Measurements from ENCODE around the gene COQ3. TPM values are rescaled to one million over a fixed set of nuclear protein-coding genes. Genes with fewer than 3 reads are reported as not detected.
A peak's percentile ranks its signal among the peaks of the same experiment; 100 is the strongest.

COQ3 gene
- total RNA-seq, 4 donors from 2014 or later, result 5.7 to 11.5 (median 9.0) TPM

GRCh38 chr6:99354983-99355382, 39.0 kb downstream of the COQ3 start:
- 60 to 68% methylated on average over 4 of the region's 4 CpGs for WGBS, 2 donors
- TF ChIP-seq POLR2A (IDR thresholded peaks at IDR 0.05), result no peak
- TF ChIP-seq CTCF (IDR thresholded peaks at IDR 0.05), result no peak
- intact Hi-C loops (cut with DNase I), result no loop called here
- Histone ChIP-seq H3K9me3 (no peaks in the 10 kb centered on the region), H3K27ac (no peak overlapping the region), H3K4me3 (no peak overlapping the region), H3K36me3 (no peaks in the 10 kb centered on the region), H3K4me1 (peaks cover 0 to 9% (median 0%) of the 10 kb centered on the region in 3 donors), H3K27me3 (peaks cover 0 to 64% (median 0%) of the 10 kb centered on the region in 4 donors)
- no peak for DNase-seq

- 79% methylated on average over 9 of the region's 9 CpGs for WGBS, 2 donors
- H3K4me3 ChIP-seq, result no peak overlapping the region
- peaks cover 0 to 24% (median 0%) of the 10 kb centered on the region in 3 donors for H3K4me1 ChIP-seq
- H3K27me3 ChIP-seq, result peaks cover 0 to 80% (median 0%) of the 10 kb centered on the region in 4 donors
- no peaks in the 10 kb centered on the region for H3K36me3 ChIP-seq
- DNase-seq, result no peak
- TF ChIP-seq POLR2A (IDR thresholded peaks at IDR 0.05) (no peak), CTCF (IDR thresholded peaks at IDR 0.05) (no peak)
- no peak overlapping the region for H3K27ac ChIP-seq
- intact Hi-C loops (cut with DNase I), result no loop called here
- no peaks in the 10 kb centered on the region for H3K9me3 ChIP-seq
Observed at GRCh38 chr6:99353126-99353525, 40.9 kb downstream of the COQ3 start.

- no peak overlapping the region for H3K27ac ChIP-seq
- H3K9me3 ChIP-seq, result no peaks in the 10 kb centered on the region
- peaks cover 0 to 24% (median 0%) of the 10 kb centered on the region in 3 donors for H3K4me1 ChIP-seq
- H3K4me3 ChIP-seq, result peak overlapping the region in 2 of 4 donors; percentile 44 to 78
- H3K36me3 ChIP-seq, result no peaks in the 10 kb centered on the region
- WGBS, 2 donors, result 22 to 32% methylated on average over 8 to 10 of the region's 10 CpGs
- no peak for DNase-seq
- intact Hi-C loops (cut with DNase I), result no loop called here
- TF ChIP-seq CTCF (IDR thresholded peaks at IDR 0.05) (no peak), POLR2A (IDR thresholded peaks at IDR 0.05) (no peak)
- H3K27me3 ChIP-seq, result peaks cover 0 to 60% (median 0%) of the 10 kb centered on the region in 4 donors
Observed at GRCh38 chr6:99350573-99350972, 43.4 kb downstream of the COQ3 start.

- Histone ChIP-seq H3K27me3 (peaks cover 0 to 50% (median 0%) of the 10 kb centered on the region in 4 donors), H3K4me1 (peaks cover 0 to 24% (median 0%) of the 10 kb centered on the region in 3 donors), H3K4me3 (peak within 1 kb of the TSS; percentile 44 to 78 (median 72)), H3K27ac (peak within 1 kb of the TSS; percentile 56 to 88 (median 79)), H3K9me3 (no peaks in the 10 kb centered on the region), H3K36me3 (no peaks in the 10 kb centered on the region)
- peak in 1 of 4 donors; percentile 49 for TF ChIP-seq POLR2A (IDR thresholded peaks at IDR 0.05)
- TF ChIP-seq CTCF (IDR thresholded peaks at IDR 0.05), result peak in 5 of 6 experiments; percentile 18 to 26 (median 23)
- intact Hi-C loops (cut with DNase I), result no loop called here
- WGBS, 2 donors, result 0% methylated on average over 10 to 24 of the region's 108 CpGs
- DNase-seq, result no peak
Observed at GRCh38 chr6:99349171-99350141, 44.5 kb downstream of the COQ3 start, which contains the start of gene FAXC. Gene FAXC, minus strand, starts transcription at chr6:99349674. Its CDS starts 302 bp downstream, at chr6:99349372.
